HepG2 (cell line): ENCODE measurements around the gene CCL19. TPM values are rescaled to one million over a fixed set of nuclear protein-coding genes. Genes with fewer than 3 reads are reported as not detected.

Source experiments
- CBX5 ChIP-seq: sonication (generic); formaldehyde crosslinking; IDR thresholded peaks from 2 replicates; pipeline ENCODE4 v1.4.0; 2020; ENCODE audit warnings: missing genetic modification reagents, borderline replicate concordance
- HOXA7 ChIP-seq: sonication (generic); formaldehyde crosslinking; IDR thresholded peaks from 2 replicates; pipeline ENCODE4 v1.8.1; 2022; ENCODE audit warnings: mild to moderate bottlenecking, missing genetic modification reagents, moderate library complexity
- IRF2 ChIP-seq: IDR thresholded peaks from 2 replicates; pipeline ENCODE4 v1.6.1; 2018; ENCODE audit warnings: missing genetic modification reagents, missing compliant biosample characterization
- KAT2B ChIP-seq: fragments of 150-350 bp; IDR thresholded peaks from 2 replicates; pipeline ENCODE4 v1.6.1; 2014; ENCODE audit warnings: low read depth, low read length, borderline replicate concordance
- MLX ChIP-seq: IDR thresholded peaks from 2 replicates; pipeline ENCODE4 v1.6.1; 2016
- SIN3A ChIP-seq: IDR thresholded peaks from 2 replicates; pipeline ENCODE4 v1.6.1; 2011; ENCODE audit warnings: low read depth, mild to moderate bottlenecking, control low read depth, low read length, borderline replicate concordance
- SMC3 ChIP-seq: IDR thresholded peaks from 2 replicates; pipeline ENCODE4 v1.6.1; 2011; ENCODE audit warnings: low read length, improper control_type of control experiment
- TIGD3 ChIP-seq: sonication (generic); formaldehyde crosslinking; IDR thresholded peaks from 2 replicates; pipeline ENCODE4 v1.5.1; 2020; ENCODE audit warnings: mild to moderate bottlenecking, missing genetic modification reagents, borderline replicate concordance
- ZBTB1 ChIP-seq: sonication (generic); formaldehyde crosslinking; IDR thresholded peaks from 2 replicates; pipeline ENCODE4 v1.4.0; 2020; ENCODE audit warnings: missing genetic modification reagents, borderline replicate concordance
- ZBTB49 ChIP-seq: sonication (generic); formaldehyde crosslinking; IDR thresholded peaks from 2 replicates; pipeline ENCODE4 v1.4.0; 2020; ENCODE audit warnings: missing genetic modification reagents, borderline replicate concordance
- ZFP41 ChIP-seq: sonication (generic); formaldehyde crosslinking; IDR thresholded peaks from 2 replicates; pipeline ENCODE4 v1.4.0; 2020; ENCODE audit warnings: mild to moderate bottlenecking, missing genetic modification reagents, borderline replicate concordance
- ZNF101 ChIP-seq: sonication (generic); formaldehyde crosslinking; IDR thresholded peaks from 2 replicates; pipeline ENCODE4 v1.4.0; 2020; ENCODE audit warnings: mild to moderate bottlenecking, low read depth, missing genetic modification reagents, borderline replicate concordance
- ZNF281 ChIP-seq: sonication (generic); formaldehyde crosslinking; IDR thresholded peaks from 2 replicates; pipeline ENCODE4 v1.4.0; 2020; ENCODE audit warnings: missing genetic modification reagents, borderline replicate concordance
- ZNF30 ChIP-seq: sonication (generic); formaldehyde crosslinking; IDR thresholded peaks from 2 replicates; pipeline ENCODE4 v1.5.0; 2020; ENCODE audit warnings: mild to moderate bottlenecking, missing genetic modification reagents
- ZNF354B ChIP-seq: sonication (generic); formaldehyde crosslinking; IDR thresholded peaks from 2 replicates; pipeline ENCODE4 v1.8.0; 2022; ENCODE audit warnings: mild to moderate bottlenecking, missing genetic modification reagents
- ZNF761 ChIP-seq: sonication (generic); formaldehyde crosslinking; conservative IDR thresholded peaks from 2 replicates; pipeline ENCODE4 v1.4.0; 2020; ENCODE audit warnings: mild to moderate bottlenecking, missing genetic modification reagents
- polyA plus RNA-seq, 8 experiments: library from polyadenylated mRNA; depleted of rRNA in 3 of 8; stranded (reverse) in 7 of 8; unstranded in 1 of 8; fragments of >200 nt; fragmentation: Illumina TruSeq in 4 of 8; extraction: Trizol in 4 of 8; gene quantifications; 2 replicates each; pipeline versions ENCODE4 v1.2.1 to v1.2.3, GENCODE V29; 2011 to 2016; ENCODE audit warnings: low read depth in 4 of 8, missing spikeins in 1 of 8, mixed read lengths in 1 of 8; ENCODE audit not compliant: insufficient read depth in 1 of 8
- total RNA-seq, 5 experiments: library from RNA; depleted of rRNA; stranded (reverse); fragments of >200 nt; fragmentation: Illumina TruSeq; extraction: Trizol; gene quantifications; 2 replicates each; pipeline ENCODE4 v1.2.3, GENCODE V29; 2016; ENCODE audit warnings: low read depth in 1 of 5
- TF ChIP-seq, protein P1 (sequence below): sonication (generic); formaldehyde crosslinking; conservative IDR thresholded peaks from 2 replicates; pipeline ENCODE4 v1.4.0; 2020; ENCODE audit warnings: missing genetic modification reagents

The CCL19 gene
- total and polyA plus RNA-seq, 2 of the 13 experiments (the other 11 are each of a cell fraction or from before 2014, with no cell fraction given), result not detected

- TF ChIP-seq CBX5 (CRISPR knock-in tag), result no peak
- TF ChIP-seq, protein P1, sequence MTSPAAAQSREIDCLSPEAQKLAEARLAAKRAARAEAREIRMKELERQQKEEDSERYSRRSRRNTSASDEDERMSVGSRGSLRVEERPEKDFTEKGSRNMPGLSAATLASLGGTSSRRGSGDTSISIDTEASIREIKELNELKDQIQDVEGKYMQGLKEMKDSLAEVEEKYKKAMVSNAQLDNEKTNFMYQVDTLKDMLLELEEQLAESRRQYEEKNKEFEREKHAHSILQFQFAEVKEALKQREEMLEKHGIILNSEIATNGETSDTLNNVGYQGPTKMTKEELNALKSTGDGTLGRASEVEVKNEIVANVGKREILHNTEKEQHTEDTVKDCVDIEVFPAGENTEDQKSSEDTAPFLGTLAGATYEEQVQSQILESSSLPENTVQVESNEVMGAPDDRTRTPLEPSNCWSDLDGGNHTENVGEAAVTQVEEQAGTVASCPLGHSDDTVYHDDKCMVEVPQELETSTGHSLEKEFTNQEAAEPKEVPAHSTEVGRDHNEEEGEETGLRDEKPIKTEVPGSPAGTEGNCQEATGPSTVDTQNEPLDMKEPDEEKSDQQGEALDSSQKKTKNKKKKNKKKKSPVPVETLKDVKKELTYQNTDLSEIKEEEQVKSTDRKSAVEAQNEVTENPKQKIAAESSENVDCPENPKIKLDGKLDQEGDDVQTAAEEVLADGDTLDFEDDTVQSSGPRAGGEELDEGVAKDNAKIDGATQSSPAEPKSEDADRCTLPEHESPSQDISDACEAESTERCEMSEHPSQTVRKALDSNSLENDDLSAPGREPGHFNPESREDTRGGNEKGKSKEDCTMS (CRISPR knock-in tag), result no peak
- TF ChIP-seq TIGD3 (CRISPR knock-in tag), result no peak
- no peak for TF ChIP-seq ZBTB49
- TF ChIP-seq ZNF354B, result no peak
- no peak for TF ChIP-seq MLX (CRISPR knock-in tag)
- no peak for TF ChIP-seq ZNF761
- no peak for TF ChIP-seq ZNF30 (CRISPR knock-in tag)
- TF ChIP-seq SMC3, result no peak
- no peak; the same call in 1 of the 2 replicates for TF ChIP-seq IRF2 (CRISPR knock-in tag)
- peak; percentile 77; the same call in 1 of the 2 replicates for TF ChIP-seq SIN3A
- no peak for TF ChIP-seq ZNF101
- no peak for TF ChIP-seq HOXA7 (CRISPR knock-in tag)
- TF ChIP-seq KAT2B, result no peak
- no peak for TF ChIP-seq ZFP41 (CRISPR knock-in tag)
- TF ChIP-seq ZBTB1, result no peak
- TF ChIP-seq ZNF281 (CRISPR knock-in tag), result 0 out of 2 replicates have a peak, but pooled peaks have one; percentile 23
These were observed 39.0 kb downstream of the CCL19 start, which contains the start of gene IL11RA (continued) for GRCh38 chr9:34651876-34652601.
